ENCODE measurements around the gene MEF2B. TPM values are rescaled to one million over a fixed set of nuclear protein-coding genes. Genes with fewer than 3 reads are reported as not detected.

Gene MEF2B
- polyA plus RNA-seq, result 0.22 TPM in 1 of 2 replicates, not detected in the other
- not detected in 2 replicates for polyA minus RNA-seq

GRCh38 chr19:19170053-19170872 lies at the start of gene MEF2B:
TSS of gene MEF2B (minus strand) at chr19:19170263. CDS start at chr19:19150735, 19,528 bp downstream.
- H3K4me2 ChIP-seq (ENCODE audit: low read length), result no peak within 1 kb of the TSS
- TF ChIP-seq POLR2AphosphoS5 (IDR thresholded peaks at IDR 0.05), result no peak
- no peak for TF ChIP-seq SMC3 (conservative IDR thresholded peaks at IDR 0.05; ENCODE audit: poor library complexity)
- no peak for TF ChIP-seq EP300 (conservative IDR thresholded peaks at IDR 0.05; ENCODE audit: poor library complexity, severe bottlenecking)
- TF ChIP-seq EZH2 (IDR thresholded peaks at IDR 0.05; ENCODE audit: borderline replicate concordance, insufficient read depth, low read length, poor library complexity, severe bottlenecking), result no peak
- no peak for TF ChIP-seq TAF1 (IDR thresholded peaks at IDR 0.05; ENCODE audit: low read depth)
- TF ChIP-seq REST (IDR thresholded peaks at IDR 0.05; ENCODE audit: borderline replicate concordance), result no peak
- no peak for TF ChIP-seq RAD21 (conservative IDR thresholded peaks at IDR 0.05)
- no peak for TF ChIP-seq MXI1 (conservative IDR thresholded peaks at IDR 0.05; ENCODE audit: poor library complexity, severe bottlenecking)
- TF ChIP-seq CTCF (IDR thresholded peaks at IDR 0.05; ENCODE audit: poor library complexity, severe bottlenecking), result no peak
- no peaks in the 10 kb centered on the region for H3F3A ChIP-seq (ENCODE audit: insufficient read depth, low read length, poor library complexity, severe bottlenecking)
- H3K27me3 ChIP-seq (ENCODE audit: insufficient read depth, low read depth, low read length), result peaks cover 14% of the 10 kb centered on the region
- H3K9me3 ChIP-seq (ENCODE audit: low read length), result no peaks in the 10 kb centered on the region
- H3K9ac ChIP-seq (ENCODE audit: low read length), result no peak within 1 kb of the TSS
- no peak within 1 kb of the TSS for H2AFZ ChIP-seq (ENCODE audit: low read depth, low read length)
- H3K36me3 ChIP-seq (ENCODE audit: insufficient read depth, low read length), result no peaks in the 10 kb centered on the region
- no peaks in the 10 kb centered on the region for H4K20me1 ChIP-seq (ENCODE audit: insufficient read depth)
- H3K79me2 ChIP-seq (replicated peaks; ENCODE audit: insufficient read depth, low read length), result no peaks in the 10 kb centered on the region
- no peaks in the 10 kb centered on the region for H3K9me2 ChIP-seq (ENCODE audit: insufficient read depth, low read length)
- no peak within 1 kb of the TSS for H3K27ac ChIP-seq (ENCODE audit: low read length)
- peak within 1 kb of the TSS; percentile 61 for H3K4me3 ChIP-seq (ENCODE audit: low read length)

GRCh38 chr19:19218911-19219310 lies 48.8 kb upstream of the MEF2B start:
- Histone ChIP-seq H3K4me2 (ENCODE audit: low read length) (no peak overlapping the region), H3K79me2 (replicated peaks; ENCODE audit: insufficient read depth, low read length) (peaks cover 16% of the 10 kb centered on the region), H3K27ac (ENCODE audit: low read length) (no peak overlapping the region), H2AFZ (ENCODE audit: low read depth, low read length) (no peak overlapping the region), H3K27me3 (ENCODE audit: insufficient read depth, low read depth, low read length) (no peaks in the 10 kb centered on the region), H3K4me3 (ENCODE audit: low read length) (no peak overlapping the region), H3F3A (ENCODE audit: insufficient read depth, low read length, poor library complexity, severe bottlenecking) (no peaks in the 10 kb centered on the region), H4K20me1 (ENCODE audit: insufficient read depth) (no peaks in the 10 kb centered on the region), H3K9me2 (ENCODE audit: insufficient read depth, low read length) (no peaks in the 10 kb centered on the region), H3K36me3 (ENCODE audit: insufficient read depth, low read length) (peaks cover 4% of the 10 kb centered on the region), H3K9me3 (ENCODE audit: low read length) (no peaks in the 10 kb centered on the region), H3K9ac (ENCODE audit: low read length) (no peak overlapping the region)
- no peak for TF ChIP-seq EP300 (conservative IDR thresholded peaks at IDR 0.05; ENCODE audit: poor library complexity, severe bottlenecking)
- no peak for TF ChIP-seq SMC3 (conservative IDR thresholded peaks at IDR 0.05; ENCODE audit: poor library complexity)
- no peak for TF ChIP-seq CTCF (IDR thresholded peaks at IDR 0.05; ENCODE audit: poor library complexity, severe bottlenecking)
- TF ChIP-seq REST (IDR thresholded peaks at IDR 0.05; ENCODE audit: borderline replicate concordance), result no peak
- TF ChIP-seq MXI1 (conservative IDR thresholded peaks at IDR 0.05; ENCODE audit: poor library complexity, severe bottlenecking), result no peak
- TF ChIP-seq RAD21 (conservative IDR thresholded peaks at IDR 0.05), result no peak
- no peak for TF ChIP-seq TAF1 (IDR thresholded peaks at IDR 0.05; ENCODE audit: low read depth)
